NB4 (cell line): ENCODE results near the gene ARHGAP21.

ENCODE experiments used
- DNase-seq: peaks from one replicate; pipeline ENCODE4 v3.0.0; 2010; ENCODE audit warnings: low read depth
- H3K4me3 ChIP-seq: one replicate; pipeline ENCODE4 v1.5.1; 2011; ENCODE audit warnings: mild to moderate bottlenecking, low read depth, low read length, moderate library complexity
- MYC ChIP-seq: IDR thresholded peaks from 2 replicates; pipeline ENCODE4 v1.6.1; 2011; ENCODE audit warnings: low read depth, low read length
- POLR2A ChIP-seq: IDR thresholded peaks from 2 replicates; pipeline ENCODE4 v1.6.1; 2011; ENCODE audit warnings: mild to moderate bottlenecking; ENCODE audit not compliant: insufficient read length; ENCODE audit errors: extremely low read depth
- TF ChIP-seq, protein P1 (sequence below): IDR thresholded peaks from one replicate; pipeline ENCODE4 v1.5.1; 2012; ENCODE audit warnings: low read depth, low read length
- TF ChIP-seq, protein P2 (sequence below): IDR thresholded peaks from 2 replicates; pipeline ENCODE4 v1.6.1; 2011; ENCODE audit warnings: low read depth, low read length

ARHGAP21 gene

DNA sequence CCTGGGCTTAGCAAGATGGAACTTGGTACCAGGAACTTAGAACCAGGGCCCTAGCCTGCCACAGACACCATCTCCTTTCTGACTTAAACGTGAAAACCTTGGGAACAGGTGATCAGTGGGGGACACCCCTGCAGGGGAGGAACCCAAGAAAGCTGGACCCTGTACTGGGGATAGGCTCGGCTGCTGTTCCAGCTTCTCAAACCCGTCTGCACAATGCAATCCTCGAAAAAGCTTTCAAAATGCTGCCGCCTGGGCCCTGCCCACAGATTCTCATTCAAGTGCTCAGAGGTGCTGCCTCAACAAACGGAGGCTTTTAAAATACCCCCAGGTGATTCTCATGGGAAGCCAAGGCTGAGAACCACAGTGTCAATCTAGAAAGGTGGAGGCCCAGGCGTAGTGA lies 169.7 kb downstream of the ARHGAP21 start:
- DNase-seq, result no peak
- TF ChIP-seq POLR2A (no peak), MYC (no peak)
- TF ChIP-seq, protein P1, sequence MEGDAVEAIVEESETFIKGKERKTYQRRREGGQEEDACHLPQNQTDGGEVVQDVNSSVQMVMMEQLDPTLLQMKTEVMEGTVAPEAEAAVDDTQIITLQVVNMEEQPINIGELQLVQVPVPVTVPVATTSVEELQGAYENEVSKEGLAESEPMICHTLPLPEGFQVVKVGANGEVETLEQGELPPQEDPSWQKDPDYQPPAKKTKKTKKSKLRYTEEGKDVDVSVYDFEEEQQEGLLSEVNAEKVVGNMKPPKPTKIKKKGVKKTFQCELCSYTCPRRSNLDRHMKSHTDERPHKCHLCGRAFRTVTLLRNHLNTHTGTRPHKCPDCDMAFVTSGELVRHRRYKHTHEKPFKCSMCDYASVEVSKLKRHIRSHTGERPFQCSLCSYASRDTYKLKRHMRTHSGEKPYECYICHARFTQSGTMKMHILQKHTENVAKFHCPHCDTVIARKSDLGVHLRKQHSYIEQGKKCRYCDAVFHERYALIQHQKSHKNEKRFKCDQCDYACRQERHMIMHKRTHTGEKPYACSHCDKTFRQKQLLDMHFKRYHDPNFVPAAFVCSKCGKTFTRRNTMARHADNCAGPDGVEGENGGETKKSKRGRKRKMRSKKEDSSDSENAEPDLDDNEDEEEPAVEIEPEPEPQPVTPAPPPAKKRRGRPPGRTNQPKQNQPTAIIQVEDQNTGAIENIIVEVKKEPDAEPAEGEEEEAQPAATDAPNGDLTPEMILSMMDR, result no peak
- TF ChIP-seq, protein P2, sequence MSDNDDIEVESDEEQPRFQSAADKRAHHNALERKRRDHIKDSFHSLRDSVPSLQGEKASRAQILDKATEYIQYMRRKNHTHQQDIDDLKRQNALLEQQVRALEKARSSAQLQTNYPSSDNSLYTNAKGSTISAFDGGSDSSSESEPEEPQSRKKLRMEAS, result no peak
- no peak overlapping the region for H3K4me3 ChIP-seq

DNA sequence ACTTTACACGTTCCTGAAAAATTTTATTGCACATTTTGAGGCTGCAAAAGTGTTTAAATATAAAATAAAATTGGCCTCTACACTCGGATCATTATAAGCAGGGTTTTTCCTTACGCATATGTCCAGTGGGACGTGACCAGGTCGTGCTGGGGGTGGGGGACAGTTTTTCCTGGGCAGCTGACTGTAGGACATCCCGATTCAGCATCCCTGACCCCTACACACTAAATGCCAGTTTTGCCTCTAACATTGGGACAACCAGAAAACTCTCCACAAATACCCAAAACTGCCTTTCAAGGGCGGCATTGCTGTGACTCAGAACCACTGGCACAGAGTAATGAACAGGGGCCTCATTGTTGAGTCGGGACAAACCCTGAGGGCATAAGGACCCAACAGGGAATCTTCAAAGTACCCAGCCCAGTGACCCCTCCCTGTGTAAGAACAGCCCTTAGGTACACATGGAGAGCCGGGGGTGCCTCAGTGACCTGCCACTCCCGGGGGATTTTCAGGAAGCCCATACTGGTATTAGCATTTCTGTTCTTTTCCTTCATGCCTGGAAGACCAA lies 170.6 kb downstream of the ARHGAP21 start:
- H3K4me3 ChIP-seq, result no peak overlapping the region
- no peak for TF ChIP-seq POLR2A
- no peak for TF ChIP-seq MYC
- TF ChIP-seq, protein P1, result no peak
- TF ChIP-seq, protein P2, result no peak
- DNase-seq, result no peak

DNA sequence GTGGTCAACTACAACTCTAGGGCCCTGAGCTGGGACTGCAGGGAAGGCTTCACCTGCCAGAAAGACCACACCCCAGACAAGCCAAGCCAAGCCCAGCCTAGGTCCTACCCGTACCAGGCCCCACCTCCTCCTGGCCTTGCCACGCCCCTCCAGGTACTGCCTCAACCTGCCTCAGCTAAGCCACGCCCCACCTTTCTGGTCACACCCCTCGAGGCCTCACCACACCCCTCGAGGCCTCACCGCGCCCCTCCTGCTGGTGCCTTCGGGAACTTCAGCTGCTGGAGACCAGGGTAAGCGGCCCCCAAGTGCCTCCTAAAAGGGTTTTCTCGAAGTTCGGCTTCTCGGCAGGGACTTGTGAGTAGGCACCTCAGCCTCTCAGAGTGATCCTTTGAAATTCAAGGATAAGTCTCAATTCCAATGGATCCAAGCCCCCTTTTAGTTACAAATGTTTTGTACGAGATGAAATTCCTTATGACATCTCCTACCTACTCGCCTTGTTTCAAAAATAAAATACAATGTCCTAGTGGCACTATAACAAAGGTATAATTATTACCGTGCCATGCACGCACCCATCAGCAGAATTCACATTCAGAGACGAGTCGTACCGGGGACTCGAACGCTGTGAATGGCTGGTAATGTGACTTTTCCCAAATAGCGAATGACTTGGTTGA lies 171.2 kb downstream of the ARHGAP21 start:
- DNase-seq, result peak; percentile 4
- H3K4me3 ChIP-seq, result no peak overlapping the region
- no peak for TF ChIP-seq MYC
- TF ChIP-seq, protein P1, result no peak
- TF ChIP-seq, protein P2, result no peak
- TF ChIP-seq POLR2A, result no peak

DNA sequence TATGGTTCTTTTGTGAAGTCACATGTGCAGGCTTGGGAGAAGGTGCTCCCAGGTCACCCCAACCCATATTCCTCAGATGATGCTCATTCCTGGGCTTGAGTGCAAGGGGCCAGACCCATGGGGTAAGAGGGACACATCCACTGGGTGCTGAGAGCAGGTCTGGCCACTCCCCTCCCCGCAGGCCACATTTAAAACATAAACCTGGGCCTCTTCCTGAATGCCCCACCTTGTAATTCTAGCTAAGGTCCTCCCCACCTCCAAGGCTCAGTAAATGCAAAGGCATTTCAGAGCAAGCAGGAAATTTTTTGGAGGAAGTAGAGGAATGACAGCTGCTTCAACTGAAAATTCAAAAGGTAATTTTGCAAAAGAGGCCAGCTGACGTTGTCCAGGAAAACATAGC lies 172.5 kb downstream of the ARHGAP21 start:
- no peak overlapping the region for H3K4me3 ChIP-seq
- DNase-seq, result no peak
- TF ChIP-seq MYC (no peak), POLR2A (no peak)

DNA sequence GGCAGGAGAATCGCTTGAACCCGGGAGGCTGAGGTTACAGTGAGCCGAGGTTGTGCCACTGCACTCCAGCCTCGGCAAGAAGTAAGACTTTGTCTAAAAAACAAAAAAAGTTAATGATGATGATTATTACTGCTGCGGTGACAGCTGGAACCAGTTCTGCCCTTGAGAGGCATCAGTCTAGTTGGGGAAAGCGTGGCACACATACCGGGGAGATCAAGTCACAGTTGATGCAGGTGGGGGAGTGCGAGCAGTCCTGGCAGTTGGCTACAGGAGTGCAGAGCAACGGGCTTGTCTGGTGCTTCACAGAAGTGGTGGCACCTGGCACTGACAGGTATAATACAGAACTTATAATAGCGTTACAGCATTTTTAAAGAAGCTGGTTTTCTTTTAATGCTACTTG lies 173.0 kb downstream of the ARHGAP21 start:
- TF ChIP-seq POLR2A (no peak), MYC (no peak)
- TF ChIP-seq, protein P2, result no peak
- TF ChIP-seq, protein P1, result no peak
- no peak overlapping the region for H3K4me3 ChIP-seq
- DNase-seq, result no peak

DNA sequence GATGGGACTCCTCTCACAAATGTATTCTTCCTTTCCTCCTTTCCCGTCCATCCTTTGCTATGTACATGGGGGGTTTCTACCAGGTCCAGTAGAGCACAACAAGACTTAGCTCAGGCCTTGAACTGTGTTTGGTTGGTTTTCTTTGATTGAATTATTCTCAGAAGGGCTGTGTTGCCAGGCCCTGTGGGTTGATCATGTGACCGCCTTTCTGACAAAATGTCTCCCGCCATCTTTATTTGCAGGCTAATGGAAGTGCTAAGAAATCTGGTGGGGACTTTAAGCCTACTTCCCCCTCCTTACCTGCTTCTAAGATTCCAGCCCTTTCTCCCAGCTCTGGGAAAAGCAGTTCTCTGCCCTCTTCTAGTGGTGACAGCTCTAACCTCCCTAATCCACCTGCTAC lies 178.1 kb downstream of the ARHGAP21 start:
- DNase-seq, result no peak
- TF ChIP-seq MYC (no peak), POLR2A (no peak)
- TF ChIP-seq, protein P1, result no peak
- TF ChIP-seq, protein P2, result no peak
- H3K4me3 ChIP-seq, result no peak overlapping the region
